Panc1 (cell line): Measurements from ENCODE around the gene KLHL26. TPM values are rescaled to one million over a fixed set of nuclear protein-coding genes. Genes with fewer than 3 reads are reported as not detected.

ENCODE experiments used
- ATAC-seq: fragments of 200-7000 bp; cut with Tn5 transposase; 2 replicates; pipeline ENCODE4 v1.9.1; 2020; ENCODE audit warnings: mild to moderate bottlenecking, moderate library complexity
- BruUV-seq: library from RNA; stranded (reverse); fragments of 400-500 nt; replicated peaks from 2 replicates; lab custom pipeline; 2021; lab: Mats Ljungman, UMichigan
- CTCF ChIA-PET: fragments of 300-600 bp; sonication (Branson Sonifier 250); formaldehyde crosslinking; loops from one replicate; lab custom pipeline; 2022; ENCODE audit warnings: antibody characterized with exemption; lab: Charles Lee
- POLR2A ChIA-PET: fragments of 300-600 bp; sonication (Branson Sonifier 250); formaldehyde crosslinking; loops from one replicate; lab custom pipeline; 2022; ENCODE audit warnings: antibody characterized with exemption; lab: Charles Lee
- DNase-seq: peaks from one replicate; pipeline ENCODE4 v3.0.0-alpha.2; 2010; ENCODE audit warnings: low read depth, low spot score
- H3K27ac ChIP-seq: 2 replicates; pipeline ENCODE4 v1.5.1; 2011; ENCODE audit warnings: mild to moderate bottlenecking, low read length, inconsistent platforms
- H3K27me3 ChIP-seq: fragments of 200-500 bp; sonication (Bioruptor generic); 2 replicates; pipeline ENCODE4 v1.6.0; 2014; ENCODE audit warnings: low read length, inconsistent platforms; ENCODE audit not compliant: control insufficient read depth, insufficient read depth
- H3K36me3 ChIP-seq: fragments of 200-500 bp; sonication (Bioruptor generic); 2 replicates; pipeline ENCODE4 v1.5.1; 2014; ENCODE audit warnings: inconsistent platforms, mild to moderate bottlenecking, low read length, moderate library complexity; ENCODE audit not compliant: control insufficient read depth, insufficient read depth
- H3K4me1 ChIP-seq: 2 replicates; pipeline ENCODE4 v1.5.1; 2011; ENCODE audit warnings: inconsistent platforms, mild to moderate bottlenecking, low read length, moderate library complexity; ENCODE audit not compliant: control insufficient read depth, insufficient read depth
- H3K4me3 ChIP-seq, 2 experiments: 2 replicates each; pipeline ENCODE4 v1.5.1; 2011 to 2012; ENCODE audit warnings: low read depth in 2 of 2, low read length in 2 of 2, mild to moderate bottlenecking in 2 of 2, inconsistent platforms in 1 of 2, moderate library complexity in 1 of 2
- H3K9me3 ChIP-seq: fragments of 200-500 bp; sonication (Bioruptor generic); 2 replicates; pipeline ENCODE4 v1.5.1; 2014; ENCODE audit warnings: low read depth, mild to moderate bottlenecking, inconsistent platforms, low read length, moderate library complexity; ENCODE audit not compliant: control insufficient read depth, insufficient read depth
- CTCF ChIP-seq: fragments of 450-650 bp; IDR thresholded peaks from 2 replicates; pipeline ENCODE4 v1.5.1; 2017; ENCODE audit warnings: mild to moderate bottlenecking
- POLR2AphosphoS5 ChIP-seq: IDR thresholded peaks from 2 replicates; pipeline ENCODE4 v1.6.1; 2012; ENCODE audit warnings: mild to moderate bottlenecking, low read depth, low read length, moderate library complexity
- REST ChIP-seq, 2 experiments: IDR thresholded peaks; 2 replicates each; pipeline ENCODE4 v1.6.1; 2011 to 2012; ENCODE audit warnings: low read depth in 2 of 2, control low read depth in 1 of 2, low read length in 1 of 2, mild to moderate bottlenecking in 1 of 2, moderate library complexity in 1 of 2; ENCODE audit not compliant: insufficient read depth in 1 of 2
- SIN3A ChIP-seq: IDR thresholded peaks from 2 replicates; pipeline ENCODE4 v1.6.1; 2012; ENCODE audit warnings: low read depth, mild to moderate bottlenecking, low read length, moderate library complexity, borderline replicate concordance; ENCODE audit not compliant: insufficient read depth
- TCF7L2 ChIP-seq: IDR thresholded peaks from 2 replicates; pipeline ENCODE4 v1.6.1; 2011; ENCODE audit warnings: mild to moderate bottlenecking, low read depth, low read length, inconsistent platforms
- in situ Hi-C: cut with HindIII; loops from 2 replicates; pipeline ENCODE4 v1.10.0; 2016; ENCODE audit warnings: low sequenced_read_pairs, low pct_unique_long_range_greater_than_20kb
- intact Hi-C: fragments of 100-400 bp; cut with micrococcal nuclease; formaldehyde crosslinking; loops from one replicate; pipeline ENCODE4 v1.10.0; 2022; ENCODE audit not compliant: unreplicated experiment
- total RNA-seq: library from RNA; stranded (reverse); gene quantifications from one replicate; pipeline ENCODE4 v1.2.1, GENCODE V29; 2021; ENCODE audit not compliant: unreplicated experiment

Gene KLHL26
- total RNA-seq, 1 experiment from 2014 or later = 4.4 TPM

DNA sequence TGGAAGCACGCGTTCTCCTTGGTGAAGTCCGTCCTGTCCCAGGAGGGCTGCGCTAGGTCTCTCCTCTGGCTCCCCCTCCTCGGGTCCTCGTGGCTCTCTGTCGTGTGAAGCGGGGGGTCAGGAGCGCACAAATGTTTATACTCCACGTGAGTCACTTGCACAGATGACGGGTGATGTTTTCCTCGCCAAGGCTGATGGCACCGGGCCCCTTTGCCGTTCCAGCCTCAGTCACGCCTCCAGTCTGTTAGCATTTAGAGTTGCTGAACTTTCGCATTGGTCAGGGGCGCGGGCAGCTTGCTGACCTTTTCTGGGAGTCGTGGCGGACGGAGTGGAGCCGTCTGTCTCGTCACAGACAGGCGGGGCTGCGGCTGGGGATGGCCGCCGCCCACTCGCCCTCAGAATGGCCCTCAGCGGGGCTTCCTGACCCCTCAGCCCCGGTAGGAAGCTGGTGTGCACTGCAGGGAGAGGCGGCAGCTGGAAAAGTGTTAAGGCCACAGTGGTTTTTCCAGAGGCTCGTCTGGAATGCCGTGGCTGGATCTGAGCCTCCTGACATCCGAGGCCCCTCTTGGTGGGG is 13.7 kb downstream of the KLHL26 start:
- intact Hi-C loops = no loop called here
- no peaks in the 10 kb centered on the region for H3K27me3 ChIP-seq
- CTCF ChIA-PET = no interaction called here
- TF ChIP-seq REST (IDR thresholded peaks at IDR 0.05; ENCODE audit: insufficient read depth in 1 of 2, low read depth in 2 of 2, low read length in 1 of 2) = no peak
- TF ChIP-seq SIN3A = no peak
- TF ChIP-seq POLR2AphosphoS5 = no peak
- no peak for TF ChIP-seq TCF7L2
- no peak for TF ChIP-seq CTCF
- ATAC-seq (no peak), DNase-seq (no peak)
- no peaks in the 10 kb centered on the region for H3K9me3 ChIP-seq
- H3K4me1 ChIP-seq = no peaks in the 10 kb centered on the region
- H3K27ac ChIP-seq = no peak overlapping the region
- POLR2A ChIA-PET = no interaction called here
- BruUV-seq = no TSS peak
- no peak overlapping the region for H3K4me3 ChIP-seq
- in situ Hi-C loops = no loop called here
- H3K36me3 ChIP-seq = no peaks in the 10 kb centered on the region

DNA sequence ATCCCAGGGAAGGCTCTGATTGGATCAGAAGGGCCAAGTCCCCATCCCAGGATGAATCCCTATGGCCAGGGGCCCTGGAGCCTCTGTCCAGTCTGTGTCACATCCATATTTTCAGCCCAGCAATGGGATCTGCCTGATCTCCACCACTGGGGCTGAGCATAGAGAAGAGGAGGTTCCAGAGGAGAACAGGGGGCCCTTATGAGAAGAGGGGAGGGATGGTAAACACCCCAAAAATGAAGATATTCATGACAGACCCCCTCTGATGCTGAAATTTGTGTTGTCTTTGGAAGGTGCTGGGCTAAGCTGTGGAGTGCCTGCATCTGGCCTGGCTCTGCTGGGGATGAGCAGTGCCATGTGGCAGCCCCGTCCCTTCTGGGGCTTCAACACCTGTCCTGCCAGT is 14.5 kb downstream of the KLHL26 start:
- 0 out of 2 replicates have a peak, but pooled peaks have one; percentile 25 for ATAC-seq
- no TSS peak for BruUV-seq

More for the DNA sequence above, 14.5 kb downstream of the KLHL26 start:
- H3K27me3 ChIP-seq = no peaks in the 10 kb centered on the region
- TF ChIP-seq POLR2AphosphoS5 = no peak
- TF ChIP-seq SIN3A = no peak
- TF ChIP-seq TCF7L2 = no peak
- no peak for TF ChIP-seq REST (IDR thresholded peaks at IDR 0.05; ENCODE audit: insufficient read depth in 1 of 2, low read depth in 2 of 2, low read length in 1 of 2)
- TF ChIP-seq CTCF = no peak
- H3K36me3 ChIP-seq = no peaks in the 10 kb centered on the region
- POLR2A ChIA-PET = no interaction called here
- no peak for DNase-seq
- H3K9me3 ChIP-seq = no peaks in the 10 kb centered on the region
- no peak overlapping the region for H3K27ac ChIP-seq
- intact Hi-C loops (no loop called here), in situ Hi-C loops (no loop called here)
- H3K4me1 ChIP-seq = no peaks in the 10 kb centered on the region
- CTCF ChIA-PET = no interaction called here
- H3K4me3 ChIP-seq = no peak overlapping the region
